Tibial artery (tissue), 4 donors: ENCODE data around the gene DACH1.

ENCODE experiments used
- DNase-seq, 2 donors: peaks; one replicate each; pipeline ENCODE4 v3.0.0-alpha.2; 2019
- H3K27ac ChIP-seq, 2 donors: fragments of 200-600 bp; sonication (generic) in 1 of 2; 1 replicate in 1 of 2; 2 replicates in 1 of 2; pipeline ENCODE4 v1.5.1; 2018 to 2019; ENCODE audit warnings: mild to moderate bottlenecking in 1 of 2
- H3K27me3 ChIP-seq, 2 donors: fragments of 200-600 bp; sonication (generic) in 1 of 2; one replicate each; pipeline versions ENCODE4 v1.5.1 to v1.6.0; 2016 to 2019
- H3K36me3 ChIP-seq, 3 donors: fragments of 200-600 bp; sonication (generic) in 2 of 3; one replicate each; pipeline ENCODE4 v1.5.1; 2016 to 2019; ENCODE audit warnings: mild to moderate bottlenecking in 2 of 3
- H3K4me1 ChIP-seq, 4 donors: fragments of 200-600 bp; sonication (generic) in 2 of 4; 1 replicate in 3 of 4; 2 replicates in 1 of 4; pipeline ENCODE4 v1.5.1; 2016 to 2019
- H3K4me3 ChIP-seq, 2 donors: fragments of 200-600 bp; sonication (generic) in 1 of 2; 1 replicate in 1 of 2; 2 replicates in 1 of 2; pipeline ENCODE4 v1.5.1; 2018 to 2019; ENCODE audit warnings: mild to moderate bottlenecking in 2 of 2
- H3K9me3 ChIP-seq, 3 donors: fragments of 200-600 bp; sonication (generic) in 1 of 3; one replicate each; pipeline ENCODE4 v1.5.1; 2016 to 2019
- intact Hi-C: fragments of 100-400 bp; cut with DNase I; formaldehyde crosslinking; loops from one replicate; pipeline ENCODE4 v1.15.0; 2023; ENCODE audit warnings: low total_unique reads
- TF ChIP-seq, protein P1 (sequence below), 2 experiments: fragments of 200-600 bp in 1 of 2; fragments of 450-650 bp in 1 of 2; IDR thresholded peaks; one replicate each; pipeline ENCODE4 v1.5.1; 2017 to 2019; ENCODE audit warnings: antibody characterized with exemption in 2 of 2, mild to moderate bottlenecking in 1 of 2, moderate library complexity in 1 of 2

The DACH1 gene

DNA sequence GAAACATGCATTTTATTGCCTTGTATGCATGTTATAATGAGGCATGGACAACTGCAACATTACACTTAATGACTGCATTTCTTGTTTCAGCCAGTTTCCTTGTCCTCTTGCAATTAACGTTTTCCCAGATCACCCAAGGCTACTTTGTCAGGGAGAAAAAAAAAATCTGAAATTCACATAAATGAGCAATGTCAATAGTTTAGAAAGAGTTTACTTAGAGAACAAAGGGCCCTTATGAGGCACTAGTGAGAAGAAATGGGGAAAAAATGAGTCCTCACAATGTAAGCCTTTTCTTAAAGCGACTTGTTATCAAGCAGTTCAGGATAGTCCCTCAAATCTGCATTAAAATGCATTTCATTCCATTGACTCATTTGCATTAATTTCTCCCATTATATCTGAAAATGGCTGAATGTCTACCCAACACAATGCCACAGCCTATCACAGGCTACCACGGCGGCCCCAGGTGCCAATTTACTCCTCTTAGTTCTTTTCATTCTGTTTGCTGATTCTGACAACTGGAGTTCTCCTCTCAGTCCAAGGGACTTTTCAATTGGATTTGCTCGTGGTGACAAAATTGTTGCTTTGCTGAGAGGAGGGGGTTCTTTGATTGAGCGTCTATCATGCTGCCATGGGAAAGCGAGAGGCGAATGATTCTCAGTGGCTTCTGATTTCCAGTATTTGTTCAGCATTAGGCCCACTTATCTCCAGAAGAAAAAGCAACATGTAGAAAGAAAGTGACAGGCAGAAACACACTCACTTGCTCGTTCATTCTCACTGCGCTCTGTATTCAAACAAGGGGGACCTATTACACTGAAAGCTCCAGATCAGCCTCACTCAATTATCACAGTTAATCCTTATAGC lies 107.1 kb downstream of the DACH1 start:
- no peaks in the 10 kb centered on the region for H3K27me3 ChIP-seq
- DNase-seq = no peak
- no peaks in the 10 kb centered on the region for H3K36me3 ChIP-seq
- H3K4me3 ChIP-seq = no peak overlapping the region
- intact Hi-C loops = no loop called here
- TF ChIP-seq, protein P1, sequence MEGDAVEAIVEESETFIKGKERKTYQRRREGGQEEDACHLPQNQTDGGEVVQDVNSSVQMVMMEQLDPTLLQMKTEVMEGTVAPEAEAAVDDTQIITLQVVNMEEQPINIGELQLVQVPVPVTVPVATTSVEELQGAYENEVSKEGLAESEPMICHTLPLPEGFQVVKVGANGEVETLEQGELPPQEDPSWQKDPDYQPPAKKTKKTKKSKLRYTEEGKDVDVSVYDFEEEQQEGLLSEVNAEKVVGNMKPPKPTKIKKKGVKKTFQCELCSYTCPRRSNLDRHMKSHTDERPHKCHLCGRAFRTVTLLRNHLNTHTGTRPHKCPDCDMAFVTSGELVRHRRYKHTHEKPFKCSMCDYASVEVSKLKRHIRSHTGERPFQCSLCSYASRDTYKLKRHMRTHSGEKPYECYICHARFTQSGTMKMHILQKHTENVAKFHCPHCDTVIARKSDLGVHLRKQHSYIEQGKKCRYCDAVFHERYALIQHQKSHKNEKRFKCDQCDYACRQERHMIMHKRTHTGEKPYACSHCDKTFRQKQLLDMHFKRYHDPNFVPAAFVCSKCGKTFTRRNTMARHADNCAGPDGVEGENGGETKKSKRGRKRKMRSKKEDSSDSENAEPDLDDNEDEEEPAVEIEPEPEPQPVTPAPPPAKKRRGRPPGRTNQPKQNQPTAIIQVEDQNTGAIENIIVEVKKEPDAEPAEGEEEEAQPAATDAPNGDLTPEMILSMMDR (IDR thresholded peaks at IDR 0.05) = no peak
- no peaks in the 10 kb centered on the region for H3K9me3 ChIP-seq
- no peak overlapping the region for H3K27ac ChIP-seq
- H3K4me1 ChIP-seq = no peaks in the 10 kb centered on the region

DNA sequence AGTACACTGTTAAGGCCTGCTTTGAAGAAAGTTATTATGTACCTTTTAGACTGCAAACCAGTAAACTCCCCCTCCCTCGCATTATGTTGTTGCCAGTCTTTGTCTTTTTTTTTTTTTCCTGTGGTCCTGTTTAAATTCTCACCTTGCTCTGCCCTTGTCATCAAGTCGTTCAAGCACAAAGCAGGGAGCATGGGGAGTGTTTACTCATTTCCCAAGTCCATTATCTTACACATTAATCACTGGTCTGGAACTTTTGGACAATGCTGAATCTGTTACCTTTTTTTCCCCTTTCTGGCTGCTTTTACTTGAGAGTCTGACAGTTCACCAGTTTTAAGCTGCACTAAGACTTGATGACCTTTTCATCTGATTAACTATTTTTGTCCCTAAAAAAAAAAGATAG lies 108.2 kb downstream of the DACH1 start:
- no peak overlapping the region for H3K27ac ChIP-seq
- no peak for DNase-seq
- TF ChIP-seq, protein P1 (IDR thresholded peaks at IDR 0.05) = no peak
- no peaks in the 10 kb centered on the region for H3K27me3 ChIP-seq
- intact Hi-C loops = no loop called here
- H3K36me3 ChIP-seq = no peaks in the 10 kb centered on the region
- H3K4me1 ChIP-seq = no peaks in the 10 kb centered on the region
- H3K4me3 ChIP-seq = no peak overlapping the region
- H3K9me3 ChIP-seq = no peaks in the 10 kb centered on the region

DNA sequence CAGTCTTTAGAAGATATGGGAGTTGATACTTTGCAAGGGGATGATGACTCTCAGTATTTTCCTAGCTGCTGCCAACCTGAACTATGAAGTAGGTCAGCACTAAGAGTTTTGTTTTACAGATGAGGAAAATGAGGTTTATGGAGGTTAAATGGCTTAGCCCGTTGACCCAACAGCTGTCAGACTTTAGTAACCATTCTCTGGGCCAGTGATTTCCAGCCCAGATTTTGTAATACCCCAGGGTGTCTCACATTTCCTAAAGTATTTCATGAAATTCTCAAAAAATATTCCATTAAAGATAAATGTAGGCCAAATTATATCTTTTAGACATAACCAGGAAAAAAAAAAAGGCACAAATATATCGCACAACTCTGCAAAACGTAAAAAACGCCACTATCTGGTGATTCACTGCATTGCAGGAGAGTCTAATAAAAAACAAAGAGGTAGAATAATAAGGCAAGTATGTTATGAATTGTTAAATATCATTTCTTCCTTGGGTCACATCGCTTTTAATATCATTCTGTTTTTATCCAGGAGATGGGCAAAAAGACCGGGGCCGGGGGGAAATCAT lies 112.5 kb downstream of the DACH1 start:
- H3K27me3 ChIP-seq = no peaks in the 10 kb centered on the region
- H3K27ac ChIP-seq = no peak overlapping the region
- no peaks in the 10 kb centered on the region for H3K9me3 ChIP-seq
- no peak for DNase-seq
- H3K4me1 ChIP-seq = no peaks in the 10 kb centered on the region
- intact Hi-C loops = no loop called here
- TF ChIP-seq, protein P1 (IDR thresholded peaks at IDR 0.05) = no peak
- H3K36me3 ChIP-seq = no peaks in the 10 kb centered on the region
- H3K4me3 ChIP-seq = no peak overlapping the region

DNA sequence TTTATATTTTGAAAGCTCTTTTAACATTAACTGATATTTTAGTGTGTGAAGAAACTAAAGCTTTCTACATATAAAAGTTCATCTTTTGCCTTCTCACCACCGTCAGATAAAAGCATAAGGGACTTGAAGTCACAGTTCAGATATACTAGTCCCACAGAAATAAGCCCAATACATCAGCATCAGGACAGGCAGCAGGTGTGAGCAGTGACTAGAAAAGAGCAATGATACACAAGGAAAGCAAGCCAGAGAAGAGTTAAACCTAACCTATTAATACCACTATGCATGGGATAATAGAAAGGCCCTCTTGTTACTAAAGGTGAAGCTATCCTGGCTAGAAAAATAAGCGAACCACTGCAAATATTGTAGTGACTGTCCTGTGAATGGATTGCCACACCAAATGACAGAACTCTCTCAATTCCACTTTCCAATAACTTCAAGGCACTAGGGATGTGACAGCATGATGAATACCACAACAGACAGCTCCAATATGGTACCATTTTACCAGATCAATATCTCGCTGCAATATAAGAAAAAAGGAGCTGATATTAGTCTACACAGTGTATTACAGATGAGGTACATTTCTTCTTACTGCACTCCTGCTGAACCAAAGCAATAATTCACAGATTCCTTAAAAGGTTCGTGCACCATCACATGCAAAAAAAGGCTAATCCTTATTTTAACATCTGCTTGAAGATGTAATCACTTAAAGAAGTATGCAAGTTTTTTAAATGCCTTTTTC lies 114.1 kb downstream of the DACH1 start:
- no peaks in the 10 kb centered on the region for H3K4me1 ChIP-seq
- H3K36me3 ChIP-seq = no peaks in the 10 kb centered on the region
- H3K4me3 ChIP-seq = no peak overlapping the region
- intact Hi-C loops = no loop called here
- H3K9me3 ChIP-seq = no peaks in the 10 kb centered on the region
- no peak for DNase-seq
- H3K27ac ChIP-seq = no peak overlapping the region
- no peaks in the 10 kb centered on the region for H3K27me3 ChIP-seq
- TF ChIP-seq, protein P1 (IDR thresholded peaks at IDR 0.05) = no peak

DNA sequence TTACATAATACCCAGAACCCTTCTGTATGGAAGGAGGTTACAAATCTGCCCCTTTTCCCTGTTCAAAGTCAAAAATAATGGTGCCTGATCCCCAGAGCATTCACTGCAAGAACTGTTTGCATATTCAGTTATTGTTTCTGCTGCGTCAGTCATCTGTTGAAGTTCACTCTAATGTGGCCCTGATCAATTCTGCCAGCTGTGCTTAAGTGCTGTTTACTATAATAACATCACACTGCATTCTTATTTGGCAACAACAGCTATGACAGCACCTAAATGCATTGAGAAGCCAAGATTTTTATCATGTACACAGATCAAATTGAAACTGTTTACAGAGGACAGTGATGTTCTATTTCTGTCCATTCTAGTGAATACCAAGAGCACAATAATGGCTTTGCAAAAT lies 115.9 kb downstream of the DACH1 start:
- no peaks in the 10 kb centered on the region for H3K4me1 ChIP-seq
- no peak overlapping the region for H3K27ac ChIP-seq
- no peaks in the 10 kb centered on the region for H3K9me3 ChIP-seq
- H3K36me3 ChIP-seq = no peaks in the 10 kb centered on the region
- intact Hi-C loops = no loop called here
- H3K4me3 ChIP-seq = no peak overlapping the region
- H3K27me3 ChIP-seq = no peaks in the 10 kb centered on the region
- DNase-seq = no peak
- TF ChIP-seq, protein P1 (IDR thresholded peaks at IDR 0.05) = no peak
